ENCODE results near the gene MPHOSPH10. TPM values are rescaled to one million over a fixed set of nuclear protein-coding genes. Genes with fewer than 3 reads are reported as not detected.

Gene MPHOSPH10
- total and polyA plus RNA-seq, 2 of the 4 experiments (the other 2 are of a cell fraction) = 5.4 to 11.2 TPM

DNA sequence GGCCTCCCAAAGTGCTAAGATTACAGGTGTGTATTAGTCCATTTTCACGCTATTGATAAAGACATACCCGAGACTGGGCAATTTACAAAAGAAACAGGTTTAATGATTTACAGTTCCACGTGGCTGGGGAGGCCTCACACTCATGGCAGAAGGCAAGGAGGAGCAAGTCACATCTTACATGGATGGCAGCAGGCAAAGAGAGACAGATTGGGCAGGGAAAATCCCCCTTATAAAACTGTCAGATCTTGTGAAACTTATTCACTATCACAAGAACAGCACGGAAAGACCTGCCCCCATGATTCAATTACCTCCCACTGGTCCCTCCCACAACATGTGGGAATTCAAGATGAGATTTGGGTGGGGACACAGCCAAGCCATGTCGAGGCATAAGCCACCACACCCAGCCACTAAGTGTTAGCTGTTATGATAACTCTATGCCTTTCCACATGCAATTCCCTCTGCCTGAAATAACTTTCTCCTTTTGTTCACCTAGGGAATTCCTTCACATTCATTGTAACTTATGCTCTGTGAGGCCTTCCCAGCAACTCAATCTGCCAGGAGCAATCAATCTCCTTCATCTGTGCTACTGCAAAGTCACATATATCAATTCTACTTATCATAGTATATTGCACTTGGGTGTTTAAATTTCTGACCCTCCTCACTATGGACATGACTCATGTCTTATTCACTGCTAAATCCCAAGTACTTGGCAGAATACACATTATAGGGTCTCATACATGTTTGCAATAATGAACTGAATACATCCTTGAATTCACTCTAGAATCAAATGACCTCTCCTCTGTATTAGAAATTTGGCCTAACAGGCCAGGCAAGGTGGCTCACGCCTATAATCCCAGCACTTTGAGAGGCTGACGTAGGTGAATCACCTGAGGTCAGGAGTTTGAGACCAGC, 7.8 kb upstream of the MPHOSPH10 start (continued):
- TF ChIP-seq MXI1 (IDR thresholded peaks at IDR 0.05; ENCODE audit: borderline replicate concordance, low read depth, low read length) (no peak), FOS (IDR thresholded peaks at IDR 0.05; ENCODE audit: low read depth, low read length) (no peak)

DNA sequence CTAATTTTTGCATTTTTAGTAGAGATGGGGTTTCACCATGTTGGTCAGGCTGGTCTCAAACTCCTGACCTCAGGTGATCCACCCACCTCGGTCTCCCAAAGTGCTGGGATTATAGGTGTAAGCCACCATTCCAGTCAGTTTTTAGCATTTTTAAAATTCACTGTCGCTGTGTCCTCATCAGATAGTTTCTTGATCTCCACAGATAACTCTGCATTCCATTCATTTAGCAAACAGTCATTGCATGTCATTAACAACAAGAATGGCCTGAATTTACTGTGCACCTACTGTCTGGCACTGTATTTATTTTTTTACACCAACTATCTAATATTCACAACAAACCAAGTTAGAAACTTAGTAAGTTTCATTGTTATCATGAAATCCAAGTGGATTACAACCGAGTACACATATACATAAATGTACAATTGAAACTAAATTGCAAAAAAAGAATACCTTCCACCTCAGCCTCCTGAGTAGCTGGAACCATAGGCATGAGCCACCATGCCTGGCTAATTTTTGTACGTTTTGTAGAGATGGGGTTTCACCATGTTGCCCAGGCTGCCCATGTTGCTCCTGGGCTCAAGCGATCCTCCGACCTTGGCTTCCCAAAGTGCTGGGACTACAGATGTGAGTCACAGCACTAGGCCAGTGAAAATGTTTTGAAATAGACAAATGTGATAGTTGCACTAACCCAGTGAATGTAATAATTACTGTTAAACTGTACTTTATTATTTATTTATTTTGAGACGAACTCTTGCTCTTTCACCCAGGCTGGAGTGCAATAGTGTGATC, 4.7 kb upstream of the MPHOSPH10 start:
- Histone ChIP-seq H2BK20ac (ENCODE audit: low read depth, low read length) (no peak overlapping the region), H3K27me3 (ENCODE audit: control insufficient read depth, insufficient read depth, low read length) (no peaks in the 10 kb centered on the region), H4K91ac (ENCODE audit: insufficient read depth, low read depth, low read length) (no peak overlapping the region), H3K9me3 (ENCODE audit: control insufficient read depth, insufficient read depth, low read length) (no peaks in the 10 kb centered on the region), H4K8ac (ENCODE audit: low read depth in 2 of 2, low read length in 2 of 2) (no peak overlapping the region), H2AK5ac (ENCODE audit: low read depth, low read length) (no peak overlapping the region), H3K4me2 (ENCODE audit: low read depth, low read length) (no peak overlapping the region), H3K9me1 (ENCODE audit: insufficient read depth, low read length) (no peaks in the 10 kb centered on the region), H3K27ac (ENCODE audit: insufficient read depth, low read length) (no peak overlapping the region), H2BK5ac (ENCODE audit: low read depth, low read length, poor library complexity, severe bottlenecking) (no peak overlapping the region), H3K36me3 (ENCODE audit: control insufficient read depth, insufficient read depth, low read length) (peaks cover 9% of the 10 kb centered on the region; the same call in 1 of the 2 replicates), H3K9ac (ENCODE audit: low read depth, low read length) (no peak overlapping the region), H2BK120ac (ENCODE audit: low read depth, low read length) (no peak overlapping the region), H3K14ac (replicated peaks; ENCODE audit: low read depth, low read length) (no peak overlapping the region), H2AFZ (replicated peaks; ENCODE audit: low read length, poor library complexity) (no peak overlapping the region), H3K4me3 (ENCODE audit: insufficient read depth, low read depth, low read length) (no peak overlapping the region), H3K18ac (ENCODE audit: low read depth, low read length) (no peak overlapping the region), H3K23ac (ENCODE audit: low read depth, low read length) (no peak overlapping the region), H3K56ac (ENCODE audit: extremely low read depth, insufficient read depth, low read length) (no peak overlapping the region), H3K79me1 (ENCODE audit: low read depth in 1 of 2, low read length in 2 of 2) (peaks cover 6 to 31% of the 10 kb centered on the region in 2 experiments; a peak in 3 of 4 replicates), H4K5ac (ENCODE audit: low read depth, low read length) (no peak overlapping the region), H4K20me1 (ENCODE audit: insufficient read depth, low read length) (no peaks in the 10 kb centered on the region; the same call in none of the 2 replicates), H3K4me1 (ENCODE audit: control insufficient read depth, insufficient read depth, low read length) (no peaks in the 10 kb centered on the region), H2AK9ac (replicated peaks; ENCODE audit: low read depth, low read length, poor library complexity) (no peak overlapping the region), H2BK15ac (ENCODE audit: low read depth, low read length) (no peak overlapping the region), H3K4ac (ENCODE audit: low read depth, low read length) (no peak overlapping the region)
- in situ Hi-C loops (cut with MboI; ENCODE audit: low sequenced_read_pairs) (no loop called here), intact Hi-C loops (cut with micrococcal nuclease) (loop anchor here (10.0 kb wide), 1 partner anchor 121 kb away; no protein-coding TSS in a partner anchor), dilution Hi-C loops (cut with HindIII; ENCODE audit: low sequenced_read_pairs, unreplicated experiment) (no loop called here)
- 100% methylated on average over 1 of the region's 7 CpGs; no CpG with 5 or more reads in 1 of the 2 experiments for WGBS, 2 experiments (ENCODE audit: extremely low coverage in 2 of 2, insufficient read length in 1 of 2)
- DNase-seq (no peak), ATAC-seq (ENCODE audit: low read depth) (no peak)
- BruUV-seq (replicated peaks) = no TSS peak
- ChIA-PET CTCF (no interaction called here), POLR2A (ENCODE audit: unreplicated experiment) (no interaction called here)
- TF ChIP-seq MXI1 (IDR thresholded peaks at IDR 0.05; ENCODE audit: borderline replicate concordance, low read depth, low read length) (no peak), MAFK (IDR thresholded peaks at IDR 0.05; ENCODE audit: low read depth, low read length) (no peak), RAD21 (IDR thresholded peaks at IDR 0.05; ENCODE audit: low read length) (no peak), RCOR1 (IDR thresholded peaks at IDR 0.05; ENCODE audit: insufficient replicate concordance, low read length) (no peak), BHLHE40 (IDR thresholded peaks at IDR 0.05; ENCODE audit: low read depth, low read length) (no peak), NFE2L2 (IDR thresholded peaks at IDR 0.05; ENCODE audit: low read depth, low read length) (no peak)
- TF ChIP-seq, protein P1, sequence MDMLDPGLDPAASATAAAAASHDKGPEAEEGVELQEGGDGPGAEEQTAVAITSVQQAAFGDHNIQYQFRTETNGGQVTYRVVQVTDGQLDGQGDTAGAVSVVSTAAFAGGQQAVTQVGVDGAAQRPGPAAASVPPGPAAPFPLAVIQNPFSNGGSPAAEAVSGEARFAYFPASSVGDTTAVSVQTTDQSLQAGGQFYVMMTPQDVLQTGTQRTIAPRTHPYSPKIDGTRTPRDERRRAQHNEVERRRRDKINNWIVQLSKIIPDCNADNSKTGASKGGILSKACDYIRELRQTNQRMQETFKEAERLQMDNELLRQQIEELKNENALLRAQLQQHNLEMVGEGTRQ (IDR thresholded peaks at IDR 0.05; ENCODE audit: low read depth, low read length) = no peak
- TF ChIP-seq, protein P2, sequence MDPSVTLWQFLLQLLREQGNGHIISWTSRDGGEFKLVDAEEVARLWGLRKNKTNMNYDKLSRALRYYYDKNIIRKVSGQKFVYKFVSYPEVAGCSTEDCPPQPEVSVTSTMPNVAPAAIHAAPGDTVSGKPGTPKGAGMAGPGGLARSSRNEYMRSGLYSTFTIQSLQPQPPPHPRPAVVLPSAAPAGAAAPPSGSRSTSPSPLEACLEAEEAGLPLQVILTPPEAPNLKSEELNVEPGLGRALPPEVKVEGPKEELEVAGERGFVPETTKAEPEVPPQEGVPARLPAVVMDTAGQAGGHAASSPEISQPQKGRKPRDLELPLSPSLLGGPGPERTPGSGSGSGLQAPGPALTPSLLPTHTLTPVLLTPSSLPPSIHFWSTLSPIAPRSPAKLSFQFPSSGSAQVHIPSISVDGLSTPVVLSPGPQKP (IDR thresholded peaks at IDR 0.05; ENCODE audit: borderline replicate concordance, low read depth, low read length) = no peak
